Smooth muscle cell (in vitro differentiated cells): ENCODE results near the gene SLC29A4. TPM values are rescaled to one million over a fixed set of nuclear protein-coding genes. Genes with fewer than 3 reads are reported as not detected.
"Not testable (repeated sequence)": the region's sequence is repeated elsewhere in the genome, so short reads cannot be mapped to it uniquely, and the experiment has no call there.

Source experiments
- DNase-seq: peaks from one replicate; lab custom pipeline; 2025; ENCODE audit not compliant: unreplicated experiment; lab: John Stamatoyannopoulos, UW
- H2AFZ ChIP-seq: fragments of 200-600 bp; sonication (generic); 2 replicates; pipeline ENCODE4 v1.6.0; 2016; ENCODE audit warnings: antibody characterized with exemption, low read depth, mild to moderate bottlenecking
- H3F3A ChIP-seq: fragments of 200-600 bp; sonication (generic); 2 replicates; pipeline ENCODE4 v1.6.0; 2017; ENCODE audit warnings: antibody characterized with exemption, low read depth
- H3K27ac ChIP-seq: fragments of 200-600 bp; sonication (generic); 2 replicates; pipeline ENCODE4 v1.5.1; 2016; ENCODE audit warnings: low read depth, mild to moderate bottlenecking
- H3K27me3 ChIP-seq: fragments of 200-600 bp; sonication (generic); 2 replicates; pipeline ENCODE4 v1.6.1; 2016; ENCODE audit warnings: low read depth, mild to moderate bottlenecking
- H3K36me3 ChIP-seq: fragments of 200-600 bp; sonication (generic); 2 replicates; pipeline ENCODE4 v1.5.1; 2016; ENCODE audit warnings: low read depth
- H3K4me1 ChIP-seq: fragments of 200-600 bp; sonication (generic); 2 replicates; pipeline ENCODE4 v1.5.1; 2016; ENCODE audit warnings: low read depth
- H3K4me2 ChIP-seq: fragments of 200-600 bp; sonication (generic); 2 replicates; pipeline ENCODE4 v1.6.0; 2016; ENCODE audit warnings: mild to moderate bottlenecking
- H3K4me3 ChIP-seq: fragments of 200-600 bp; sonication (generic); 2 replicates; pipeline ENCODE4 v1.5.1; 2016; ENCODE audit warnings: mild to moderate bottlenecking
- H3K79me2 ChIP-seq: fragments of 200-600 bp; sonication (generic); 2 replicates; pipeline ENCODE4 v1.6.0; 2016; ENCODE audit warnings: low read depth, mild to moderate bottlenecking
- H3K9ac ChIP-seq: fragments of 200-600 bp; sonication (generic); 2 replicates; pipeline ENCODE4 v1.6.0; 2016; ENCODE audit warnings: low read depth
- H3K9me3 ChIP-seq: fragments of 200-600 bp; sonication (generic); replicated peaks from 2 replicates; pipeline ENCODE4 v1.5.1; 2016; ENCODE audit warnings: low read depth
- H4K20me1 ChIP-seq: fragments of 200-600 bp; sonication (generic); 2 replicates; pipeline ENCODE4 v1.6.0; 2016; ENCODE audit warnings: low read depth
- WGBS: methylation state at CpG from one replicate; pipeline ENCODE4 v1.1.7; 2016; ENCODE audit warnings: low lambda C conversion rate; 5-methylcytosine and 5-hydroxymethylcytosine counted together
- polyA plus RNA-seq: library from polyadenylated mRNA; unstranded; fragments of >200 nt; fragmentation: Nextera tagmentation; extraction: Ambion mirVana; gene quantifications from 2 replicates; pipeline ENCODE4 v1.2.1, GENCODE V29; 2016
- total RNA-seq: library from RNA; depleted of rRNA; stranded (reverse); fragments of >200 nt; gene quantifications from 2 replicates; pipeline ENCODE4 v1.2.3, GENCODE V29; 2014
- TF ChIP-seq, protein P1 (sequence below): fragments of 200-600 bp; sonication (generic); IDR thresholded peaks from 2 replicates; pipeline ENCODE4 v1.5.1; 2017; ENCODE audit warnings: borderline replicate concordance, mild to moderate bottlenecking, antibody characterized with exemption; ENCODE audit not compliant: insufficient read depth, poor library complexity, severe bottlenecking

The SLC29A4 gene
- total and polyA plus RNA-seq, 2 experiments from 2014 or later, result 3.7 to 16.6 TPM

DNA sequence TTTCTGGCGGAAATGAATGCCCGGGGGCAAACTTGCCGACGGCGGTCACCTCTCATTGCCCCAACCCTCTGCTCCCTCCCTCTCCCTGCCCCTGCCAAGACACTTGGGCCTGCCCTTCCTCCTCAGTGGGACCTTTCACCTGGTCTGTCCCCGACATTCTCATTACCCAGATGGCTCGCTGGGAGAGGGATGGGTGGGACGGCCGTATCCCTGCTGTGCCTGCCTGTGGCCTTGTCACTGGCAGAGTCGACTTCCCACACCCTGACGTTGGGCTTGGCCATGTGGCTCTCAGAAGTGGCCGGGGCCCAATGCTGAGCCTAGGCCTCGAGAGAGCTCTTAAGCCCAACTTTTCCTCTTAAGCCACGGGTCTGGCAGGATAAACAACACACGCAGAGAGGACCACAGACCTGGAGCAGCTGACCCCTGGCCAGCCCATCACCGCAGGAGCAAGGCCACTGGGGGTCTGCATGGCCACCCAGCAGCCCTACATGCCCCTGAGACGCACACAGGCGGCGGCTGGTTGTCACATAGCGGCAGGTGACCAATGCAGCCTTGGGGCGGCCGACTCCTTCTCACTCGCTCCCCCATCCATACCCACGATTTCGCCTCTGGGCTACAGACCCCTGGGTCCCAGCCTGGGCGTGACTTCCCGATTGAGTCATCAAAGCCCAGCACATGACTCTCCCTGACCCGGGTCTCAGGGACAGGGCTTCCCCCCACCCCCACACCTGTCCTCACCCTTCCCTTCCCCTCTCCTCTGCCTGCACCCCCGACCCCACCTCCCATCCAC, 40.1 kb downstream of the SLC29A4 start:
- DNase-seq, result no peak
- TF ChIP-seq, protein P1, sequence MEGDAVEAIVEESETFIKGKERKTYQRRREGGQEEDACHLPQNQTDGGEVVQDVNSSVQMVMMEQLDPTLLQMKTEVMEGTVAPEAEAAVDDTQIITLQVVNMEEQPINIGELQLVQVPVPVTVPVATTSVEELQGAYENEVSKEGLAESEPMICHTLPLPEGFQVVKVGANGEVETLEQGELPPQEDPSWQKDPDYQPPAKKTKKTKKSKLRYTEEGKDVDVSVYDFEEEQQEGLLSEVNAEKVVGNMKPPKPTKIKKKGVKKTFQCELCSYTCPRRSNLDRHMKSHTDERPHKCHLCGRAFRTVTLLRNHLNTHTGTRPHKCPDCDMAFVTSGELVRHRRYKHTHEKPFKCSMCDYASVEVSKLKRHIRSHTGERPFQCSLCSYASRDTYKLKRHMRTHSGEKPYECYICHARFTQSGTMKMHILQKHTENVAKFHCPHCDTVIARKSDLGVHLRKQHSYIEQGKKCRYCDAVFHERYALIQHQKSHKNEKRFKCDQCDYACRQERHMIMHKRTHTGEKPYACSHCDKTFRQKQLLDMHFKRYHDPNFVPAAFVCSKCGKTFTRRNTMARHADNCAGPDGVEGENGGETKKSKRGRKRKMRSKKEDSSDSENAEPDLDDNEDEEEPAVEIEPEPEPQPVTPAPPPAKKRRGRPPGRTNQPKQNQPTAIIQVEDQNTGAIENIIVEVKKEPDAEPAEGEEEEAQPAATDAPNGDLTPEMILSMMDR, result no peak
- Histone ChIP-seq H2AFZ (no peak overlapping the region), H3K4me1 (no peaks in the 10 kb centered on the region), H3K79me2 (no peaks in the 10 kb centered on the region), H3K4me2 (no peak overlapping the region), H3K9me3 (peaks cover 6% of the 10 kb centered on the region), H3K27me3 (no peaks in the 10 kb centered on the region), H3K9ac (no peak overlapping the region), H4K20me1 (peaks cover 16% of the 10 kb centered on the region), H3K27ac (no peak overlapping the region), H3K4me3 (no peak overlapping the region), H3F3A (peaks cover under 1% of the 10 kb centered on the region), H3K36me3 (peaks cover 12% of the 10 kb centered on the region)
- 89% methylated on average over 25 of the region's 29 CpGs for WGBS

GRCh38 chr7:5323800-5324781, 41.3 kb downstream of the SLC29A4 start:
- H3K27ac ChIP-seq, H3K9ac ChIP-seq, H3F3A ChIP-seq, H3K36me3 ChIP-seq, DNase-seq, H3K4me2 ChIP-seq, H3K79me2 ChIP-seq, H3K27me3 ChIP-seq, H3K4me3 ChIP-seq, H3K9me3 ChIP-seq, H2AFZ ChIP-seq, H3K4me1 ChIP-seq: not testable (repeated sequence)
- H4K20me1 ChIP-seq, result peaks cover 23% of the 10 kb centered on the region
- 91% methylated on average over 29 of the region's 31 CpGs for WGBS

- no peaks in the 10 kb centered on the region for H3K36me3 ChIP-seq
- no peak for DNase-seq
- no peak overlapping the region for H3K4me2 ChIP-seq
- peaks cover 3% of the 10 kb centered on the region for H3F3A ChIP-seq
- H2AFZ ChIP-seq, result no peak overlapping the region
- H4K20me1 ChIP-seq, result peaks cover 25% of the 10 kb centered on the region
- no peaks in the 10 kb centered on the region for H3K27me3 ChIP-seq
- no peaks in the 10 kb centered on the region for H3K9me3 ChIP-seq
- no peak overlapping the region for H3K27ac ChIP-seq
- WGBS, result 98% methylated on average over 10 of the region's 10 CpGs
- no peaks in the 10 kb centered on the region for H3K4me1 ChIP-seq
- no peaks in the 10 kb centered on the region for H3K79me2 ChIP-seq
- no peak overlapping the region for H3K9ac ChIP-seq
- H3K4me3 ChIP-seq, result no peak overlapping the region
- TF ChIP-seq, protein P1, result no peak
Measured at GRCh38 chr7:5324961-5325360, 42.2 kb downstream of the SLC29A4 start.

DNA sequence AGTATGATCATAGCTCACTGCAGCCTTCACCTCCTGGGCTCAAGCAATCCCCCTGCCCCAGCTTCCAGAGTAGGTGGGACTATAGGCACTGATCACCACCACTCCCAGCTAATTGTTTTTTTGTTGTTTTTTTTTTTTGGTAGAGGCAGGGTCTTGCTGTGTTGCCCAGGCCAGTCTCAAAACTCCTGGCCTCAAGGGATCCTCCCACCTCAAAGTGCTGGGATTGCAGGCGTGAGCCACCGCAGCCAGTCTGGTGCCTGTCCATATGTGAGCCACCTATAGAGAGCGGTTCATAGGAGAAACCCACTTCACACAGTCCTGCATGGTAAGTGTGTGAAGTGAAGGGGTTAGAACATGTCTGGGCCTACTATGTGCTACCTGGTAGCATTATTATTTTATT, 47.5 kb downstream of the SLC29A4 start:
- no peak for DNase-seq
- Histone ChIP-seq H3K9me3 (no peaks in the 10 kb centered on the region), H3K4me2 (no peak overlapping the region), H3K4me3 (no peak overlapping the region), H3K79me2 (peaks cover 6% of the 10 kb centered on the region), H3K27me3 (no peaks in the 10 kb centered on the region), H3F3A (peaks cover 3% of the 10 kb centered on the region), H3K4me1 (no peaks in the 10 kb centered on the region), H3K27ac (no peak overlapping the region), H3K9ac (no peak overlapping the region), H4K20me1 (peaks cover 68% of the 10 kb centered on the region), H2AFZ (no peak overlapping the region), H3K36me3 (peaks cover 3% of the 10 kb centered on the region)
- TF ChIP-seq, protein P1, result no peak
- WGBS, result 96% methylated on average over 3 of the region's 3 CpGs
